ENCODE measurements around the gene RBM44.

- TF ChIP-seq CTCF (IDR thresholded peaks at IDR 0.05; ENCODE audit: poor library complexity) (no peak), EZH2 (IDR thresholded peaks at IDR 0.05; ENCODE audit: borderline replicate concordance) (no peak)
Observed at GRCh38 chr2:237754626-237755248, 43.8 kb upstream of the RBM44 start.
